ENCODE measurements around the gene NR2F2.

Gene NR2F2

DNA sequence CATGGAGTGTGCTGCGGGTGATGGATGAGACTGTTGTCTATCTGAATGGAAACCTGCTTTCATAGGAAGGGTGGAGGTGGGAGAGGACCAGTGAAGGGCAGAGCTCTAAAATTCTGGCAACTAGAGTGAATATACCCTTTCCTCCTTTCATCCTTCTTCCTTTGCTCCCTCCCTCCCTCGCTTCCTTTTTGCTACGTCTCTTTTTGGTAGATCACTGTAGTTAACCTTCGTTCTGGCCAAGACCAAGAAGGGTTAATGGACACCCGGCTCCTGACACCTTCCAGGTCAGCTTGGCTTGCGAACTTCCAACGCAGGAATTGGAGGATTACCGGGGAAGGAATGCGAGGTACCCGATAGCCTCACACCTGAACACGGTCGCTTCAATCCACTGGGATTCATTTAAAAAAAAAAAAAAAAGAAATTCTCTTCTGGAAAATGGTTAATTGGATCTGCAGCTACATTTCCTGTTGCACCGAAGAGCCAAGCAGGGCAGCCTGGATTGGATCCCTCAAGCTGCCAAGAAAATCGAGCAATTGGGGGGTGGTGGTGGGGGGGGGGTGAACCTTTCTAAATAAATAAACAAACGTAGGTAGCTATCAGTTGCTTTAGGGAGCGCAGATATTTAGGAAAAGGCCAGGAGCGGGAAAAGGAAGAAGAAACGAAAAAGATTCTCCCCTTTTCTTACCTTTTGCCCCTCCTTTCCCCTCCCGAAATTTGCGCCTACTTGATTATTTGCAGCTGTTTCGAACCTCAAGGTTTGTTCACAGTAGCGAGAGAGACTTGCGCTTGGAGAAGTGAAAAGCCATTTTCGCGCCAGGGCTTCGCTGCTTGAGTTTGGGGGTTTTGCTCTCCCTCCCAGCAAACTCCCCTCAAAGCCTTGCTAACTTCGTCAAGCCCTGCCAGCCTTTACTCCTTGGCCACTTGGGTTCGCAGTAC lies 9.5 kb upstream of the NR2F2 start:
- no peak for DNase-seq

- DNase-seq = no peak
Observed at GRCh38 chr15:96321639-96322535, 8.6 kb upstream of the NR2F2 start.

GRCh38 chr15:96322536-96323318 lies 7.8 kb upstream of the NR2F2 start:
- DNase-seq = no peak

GRCh38 chr15:96323319-96324145 lies 7.0 kb upstream of the NR2F2 start:
- no peak for DNase-seq

- DNase-seq = no peak
Observed at GRCh38 chr15:96324192-96324895, 6.2 kb upstream of the NR2F2 start.

- no peak for DNase-seq
Observed at GRCh38 chr15:96324940-96325540, 5.5 kb upstream of the NR2F2 start.

DNA sequence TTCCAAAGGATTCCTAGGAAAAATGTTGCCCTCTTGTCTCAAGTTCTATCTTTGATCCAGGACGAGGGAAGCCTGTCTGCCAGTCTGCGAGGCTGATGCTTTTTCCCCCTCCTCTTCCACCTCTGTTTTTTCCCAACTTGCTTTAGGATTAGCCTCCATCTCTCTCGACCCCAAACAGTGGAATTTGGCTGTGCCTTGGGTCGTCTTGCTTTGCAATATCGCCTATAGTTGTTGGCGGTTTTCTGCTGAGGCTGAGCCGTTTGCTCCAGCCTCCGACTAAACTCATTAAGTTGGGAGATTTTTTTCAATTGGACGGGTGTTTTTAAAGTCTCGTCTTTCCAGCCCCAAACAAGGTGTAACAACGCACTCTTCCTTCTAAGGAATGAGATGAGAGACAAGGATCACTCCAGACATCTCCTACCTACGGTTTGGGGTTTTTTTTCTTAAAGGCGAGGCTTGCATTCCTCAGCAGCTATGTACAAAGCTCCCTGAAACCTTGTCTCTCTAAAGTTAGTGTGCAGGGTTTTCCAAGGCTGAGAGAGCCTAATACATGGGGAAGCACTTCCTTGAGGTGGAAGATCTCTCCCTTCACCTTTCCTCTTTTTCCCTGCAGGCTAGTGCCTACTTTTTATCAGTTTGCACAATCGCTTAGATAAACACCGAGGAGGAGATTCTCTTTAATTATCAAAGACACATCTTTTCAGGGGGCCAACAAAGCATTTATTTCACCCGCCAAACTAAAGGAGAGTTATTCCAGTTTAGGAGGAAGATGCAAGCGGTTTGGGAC lies 4.8 kb upstream of the NR2F2 start:
- no peak for DNase-seq

GRCh38 chr15:96326328-96327154 lies 4.0 kb upstream of the NR2F2 start:
- DNase-seq = no peak

DNA sequence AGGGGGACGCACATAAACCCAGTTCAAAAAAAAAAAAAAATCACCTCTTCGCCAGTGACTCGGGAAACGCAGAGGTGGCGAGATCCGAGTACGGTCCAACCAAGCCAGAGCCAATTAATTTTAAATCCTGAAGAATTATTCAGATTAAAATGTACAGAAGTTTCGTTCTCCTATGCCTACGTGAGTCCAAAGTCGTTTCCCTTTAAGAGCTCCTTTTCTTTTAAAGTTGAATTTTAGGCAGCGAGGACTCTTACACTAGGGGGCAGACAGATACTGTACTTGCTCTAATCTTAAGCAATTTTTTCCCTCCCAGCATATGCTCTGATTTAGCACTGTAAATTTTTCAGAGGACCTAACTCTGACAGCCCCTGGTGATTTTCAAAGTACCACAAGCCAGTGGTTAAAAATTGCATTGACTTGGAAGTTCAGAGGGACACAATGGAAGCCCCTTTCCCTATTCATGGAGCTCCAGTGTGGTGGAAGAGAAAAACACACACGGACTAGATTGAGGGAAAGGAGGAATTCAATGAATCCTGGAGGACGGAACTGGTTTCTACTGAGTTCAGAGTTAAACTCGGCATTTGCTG lies 3.3 kb upstream of the NR2F2 start:
- DNase-seq = no peak

DNA sequence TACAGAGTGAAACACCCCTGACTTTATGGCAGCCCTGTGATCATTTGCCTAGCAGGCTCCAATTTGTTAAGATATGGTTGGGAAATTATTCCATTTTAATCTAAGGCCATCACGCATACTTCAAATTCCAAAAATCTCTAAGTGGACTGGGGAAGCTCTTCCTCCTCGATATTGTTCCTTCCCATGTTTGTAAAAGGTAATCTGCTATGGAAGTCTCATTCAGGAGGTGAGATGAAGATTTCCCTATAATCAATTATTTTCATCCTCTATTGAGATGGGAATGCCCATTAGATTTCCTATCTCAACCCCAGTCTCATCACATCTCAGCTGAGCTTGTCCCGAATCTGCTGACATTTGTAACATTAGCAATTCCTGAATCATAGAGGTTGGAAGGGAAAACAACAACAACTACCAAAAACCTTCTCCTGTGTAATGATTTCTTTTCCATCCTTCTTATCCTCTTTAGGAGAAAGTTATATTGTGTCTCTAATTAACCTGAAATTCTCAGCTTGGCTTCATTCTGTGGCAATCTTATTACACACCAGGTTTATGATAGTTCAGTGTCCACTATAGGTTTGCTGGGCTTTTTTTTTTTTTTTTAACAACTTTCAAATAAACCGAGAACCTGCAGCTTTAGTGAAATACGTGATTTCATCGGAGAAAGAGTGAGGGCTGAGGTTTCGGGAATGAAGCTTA lies 2.2 kb upstream of the NR2F2 start:
- DNase-seq = no peak

DNA sequence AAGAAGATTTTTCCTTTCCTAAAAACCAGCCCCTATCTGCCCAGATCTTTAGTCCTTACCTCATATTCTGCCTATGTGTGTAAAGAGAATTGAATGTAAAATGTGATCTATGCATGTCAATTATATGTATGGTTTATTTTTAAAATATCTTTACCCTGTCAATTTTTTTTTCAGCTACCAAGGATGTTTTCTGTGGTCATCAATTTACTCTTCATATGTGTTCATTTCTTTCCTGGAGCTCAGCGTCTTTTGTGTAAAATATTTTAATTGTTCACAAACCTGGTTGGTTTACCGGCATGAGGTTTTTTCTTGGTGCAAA lies 1.7 kb upstream of the NR2F2 start:
- no peak for DNase-seq

DNA sequence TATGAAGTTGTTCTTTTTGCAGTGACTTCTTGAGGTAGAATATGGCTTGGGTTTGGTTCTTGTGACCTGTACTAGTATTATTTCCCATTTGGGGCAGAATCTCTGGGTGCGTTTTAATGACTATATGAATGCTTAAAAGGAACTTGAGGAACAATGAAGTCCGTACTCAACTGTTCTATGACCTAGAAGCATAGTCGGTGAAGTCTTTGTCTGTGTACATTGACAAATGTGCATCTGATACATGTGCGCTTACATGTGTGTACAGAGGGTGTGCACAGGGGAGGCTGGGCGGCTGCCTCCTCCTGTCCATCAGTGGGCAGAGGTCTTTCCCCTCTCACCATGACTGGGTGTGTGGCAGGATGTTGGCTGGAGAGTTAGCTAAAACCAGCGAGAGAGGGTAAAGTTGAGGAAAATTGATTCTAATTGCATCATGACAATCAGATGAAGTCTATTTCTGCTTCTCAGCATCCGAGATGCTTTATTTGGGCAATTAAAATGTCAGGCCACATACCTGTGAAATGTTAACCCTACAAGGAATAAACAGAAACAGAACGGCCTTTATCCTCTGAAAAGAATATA lies 1.0 kb upstream of the NR2F2 start:
- DNase-seq = no peak

GRCh38 chr15:96330064-96330449 lies 443 bp upstream of the NR2F2 start:
- DNase-seq = peak; percentile 30

DNA sequence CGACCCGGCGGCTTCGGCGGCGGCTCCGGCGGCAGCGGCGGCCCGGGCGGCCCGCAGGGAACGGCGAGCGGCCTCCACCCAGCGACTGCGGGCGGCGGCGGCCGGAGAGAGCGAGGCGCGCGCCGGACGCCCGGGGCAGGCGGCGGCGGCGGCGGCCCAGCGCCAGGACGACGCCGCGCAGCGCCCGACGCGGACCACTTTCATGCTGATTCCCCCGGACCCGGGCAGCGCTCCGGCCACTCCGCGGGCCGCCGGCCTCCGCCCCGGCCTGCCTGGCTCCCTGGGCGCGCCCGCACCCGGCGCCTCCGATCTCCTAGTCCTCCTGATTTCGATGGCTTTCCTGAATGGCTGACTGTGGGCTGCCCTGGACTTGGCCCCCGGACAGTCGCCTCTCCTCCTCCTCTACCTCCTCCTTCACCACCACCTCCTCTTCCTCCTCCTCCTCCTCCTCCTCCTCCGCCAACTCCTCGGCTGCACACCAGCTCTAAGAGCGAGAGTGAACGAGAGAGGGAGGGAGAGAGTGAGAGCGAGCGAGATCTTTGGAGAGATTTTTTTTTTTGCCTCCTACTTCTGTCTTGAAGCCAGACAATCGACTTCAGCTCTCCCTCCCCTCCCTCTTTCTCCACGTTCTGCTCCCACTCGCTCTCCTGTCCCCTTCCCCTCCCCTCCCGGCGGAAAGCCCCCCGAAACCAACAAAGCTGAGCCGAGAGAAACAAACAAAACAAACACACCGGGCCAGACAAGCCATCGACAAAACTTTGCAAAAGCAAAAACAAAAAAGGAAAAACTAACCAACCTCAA lies 844 bp downstream of the NR2F2 start:
- DNase-seq = no peak

- DNase-seq = no peak
Observed at GRCh38 chr15:96331945-96332636, 1.6 kb downstream of the NR2F2 start.

- DNase-seq = no peak
Observed at GRCh38 chr15:96332637-96333121, 2.2 kb downstream of the NR2F2 start.

Data from stimulated activated CD4-positive, alpha-beta T cell treated with anti-CD3 and anti-CD28 coated beads, Interleukin-1b, Interleukin-23, amount 100 ng/mL, for 48 hours (primary cell).